ENCODE measurements around the gene CPVL.

Gene CPVL

DNA sequence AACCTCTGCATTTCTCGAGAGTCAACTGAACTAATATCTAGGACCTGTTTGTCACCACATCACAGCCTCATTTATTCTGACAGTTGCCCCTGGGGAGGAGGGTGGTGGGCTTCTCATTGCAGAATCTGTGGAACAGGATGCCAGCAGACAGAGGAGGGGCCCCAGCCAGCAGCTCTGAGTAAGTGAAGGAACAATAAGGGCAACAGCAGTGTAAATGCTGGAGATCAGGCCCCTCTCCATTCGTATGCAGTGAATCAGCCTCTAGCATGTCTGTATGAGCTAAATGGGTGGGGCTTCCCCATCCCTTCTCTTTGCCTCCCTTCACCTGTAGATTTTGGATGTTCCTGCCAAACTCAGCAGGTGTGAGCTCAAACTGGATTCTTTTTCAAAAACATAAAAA, 7.7 kb upstream of the CPVL start:
- WGBS, 2 experiments (ENCODE audit: insufficient coverage in 2 of 2) = no CpG with 5 or more reads among the region's 2 CpGs
- Histone ChIP-seq H3K9me3 (ENCODE audit: control insufficient read depth, low read length) (no peaks in the 10 kb centered on the region), H3K36me3 (ENCODE audit: control insufficient read depth, insufficient read depth, low read length) (no peaks in the 10 kb centered on the region), H3K27ac (ENCODE audit: low read depth, low read length, severe bottlenecking) (no peak overlapping the region), H3K4me3 (ENCODE audit: extremely low read depth, insufficient read depth, low read length, poor library complexity, severe bottlenecking) (no peak overlapping the region), H3K4me1 (ENCODE audit: control insufficient read depth, insufficient read depth, low read length, poor library complexity, severe bottlenecking) (peaks cover 5% of the 10 kb centered on the region)

DNA sequence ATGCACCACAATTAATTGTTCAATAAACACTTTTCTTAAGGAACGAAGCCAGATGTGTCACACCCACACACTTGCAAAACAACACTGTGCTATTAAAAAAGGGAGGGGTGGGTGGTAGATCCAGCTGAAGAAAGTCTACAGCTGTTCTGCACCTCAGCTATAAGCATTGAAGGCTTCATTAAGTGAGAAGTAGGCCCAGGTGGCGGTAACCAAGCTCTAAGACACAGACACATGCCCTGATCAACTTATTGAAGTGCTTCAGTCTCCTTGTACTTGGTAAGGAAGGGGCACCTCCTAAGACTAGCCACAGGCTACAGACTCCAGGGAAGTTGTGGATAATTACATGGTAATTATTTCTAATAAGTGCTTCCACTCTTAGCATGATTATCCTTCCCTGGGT, 4.5 kb upstream of the CPVL start:
- Histone ChIP-seq H3K27ac (ENCODE audit: low read depth, low read length, severe bottlenecking) (no peak overlapping the region), H3K4me3 (ENCODE audit: extremely low read depth, insufficient read depth, low read length, poor library complexity, severe bottlenecking) (no peak overlapping the region), H3K9me3 (ENCODE audit: control insufficient read depth, low read length) (no peaks in the 10 kb centered on the region), H3K36me3 (ENCODE audit: control insufficient read depth, insufficient read depth, low read length) (no peaks in the 10 kb centered on the region), H3K4me1 (ENCODE audit: control insufficient read depth, insufficient read depth, low read length, poor library complexity, severe bottlenecking) (peaks cover 5% of the 10 kb centered on the region)
- WGBS, 2 experiments (ENCODE audit: insufficient coverage in 2 of 2) = 71% methylated on average over 1 of the region's 2 CpGs; no CpG with 5 or more reads in 1 of the 2 experiments

DNA sequence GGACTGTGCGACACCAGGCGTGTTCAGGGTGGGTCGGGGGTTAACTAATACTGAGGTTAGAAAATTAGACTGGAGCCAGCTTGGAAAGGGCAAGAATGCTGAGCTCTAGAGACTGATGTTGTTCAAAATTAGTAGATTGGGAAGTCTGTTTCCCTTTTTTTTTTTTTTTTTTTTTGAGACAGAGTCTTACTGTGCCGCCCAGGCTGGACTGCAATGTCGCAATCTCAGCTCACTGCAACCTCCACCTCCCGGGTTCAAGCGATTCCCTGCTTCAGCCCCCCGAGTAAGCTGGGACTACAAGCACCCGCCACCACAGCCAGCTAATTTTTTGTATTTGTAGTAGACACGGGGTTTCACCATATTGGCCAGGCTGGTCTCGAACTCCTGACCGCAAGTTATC, 2.7 kb upstream of the CPVL start:
- Histone ChIP-seq H3K4me3 (ENCODE audit: extremely low read depth, insufficient read depth, low read length, poor library complexity, severe bottlenecking) (no peak overlapping the region), H3K9me3 (ENCODE audit: control insufficient read depth, low read length) (no peaks in the 10 kb centered on the region), H3K27ac (ENCODE audit: low read depth, low read length, severe bottlenecking) (no peak overlapping the region), H3K36me3 (ENCODE audit: control insufficient read depth, insufficient read depth, low read length) (no peaks in the 10 kb centered on the region), H3K4me1 (ENCODE audit: control insufficient read depth, insufficient read depth, low read length, poor library complexity, severe bottlenecking) (peaks cover 5% of the 10 kb centered on the region)
- WGBS, 2 experiments (ENCODE audit: insufficient coverage in 2 of 2) = 93 to 97% methylated on average over 7 to 11 of the region's 12 CpGs

DNA sequence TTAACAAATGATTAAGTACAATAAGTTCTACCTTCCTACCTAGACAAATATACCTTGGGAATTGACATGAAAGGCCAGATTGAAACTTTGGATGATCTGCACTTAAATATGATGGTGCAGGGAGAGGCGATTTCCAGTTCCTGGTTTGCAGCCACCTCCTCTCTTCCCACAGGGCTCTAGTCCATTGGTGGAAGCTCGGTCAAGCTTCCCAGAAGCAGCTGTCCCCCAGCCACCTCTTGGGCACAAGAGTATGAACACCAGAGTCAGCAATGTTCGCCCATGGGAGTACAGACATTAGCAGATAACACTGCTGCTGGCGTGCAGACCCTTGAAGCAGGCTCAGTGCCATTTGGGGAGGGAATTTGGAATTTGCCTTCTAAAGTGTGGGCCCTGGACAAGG, 1.5 kb upstream of the CPVL start:
- Histone ChIP-seq H3K4me1 (ENCODE audit: control insufficient read depth, insufficient read depth, low read length, poor library complexity, severe bottlenecking) (peaks cover 5% of the 10 kb centered on the region), H3K27ac (ENCODE audit: low read depth, low read length, severe bottlenecking) (no peak overlapping the region), H3K9me3 (ENCODE audit: control insufficient read depth, low read length) (no peaks in the 10 kb centered on the region), H3K4me3 (ENCODE audit: extremely low read depth, insufficient read depth, low read length, poor library complexity, severe bottlenecking) (no peak overlapping the region), H3K36me3 (ENCODE audit: control insufficient read depth, insufficient read depth, low read length) (no peaks in the 10 kb centered on the region)
- WGBS, 2 experiments (ENCODE audit: insufficient coverage in 2 of 2) = 91% methylated on average over 3 to 4 of the region's 4 CpGs

DNA sequence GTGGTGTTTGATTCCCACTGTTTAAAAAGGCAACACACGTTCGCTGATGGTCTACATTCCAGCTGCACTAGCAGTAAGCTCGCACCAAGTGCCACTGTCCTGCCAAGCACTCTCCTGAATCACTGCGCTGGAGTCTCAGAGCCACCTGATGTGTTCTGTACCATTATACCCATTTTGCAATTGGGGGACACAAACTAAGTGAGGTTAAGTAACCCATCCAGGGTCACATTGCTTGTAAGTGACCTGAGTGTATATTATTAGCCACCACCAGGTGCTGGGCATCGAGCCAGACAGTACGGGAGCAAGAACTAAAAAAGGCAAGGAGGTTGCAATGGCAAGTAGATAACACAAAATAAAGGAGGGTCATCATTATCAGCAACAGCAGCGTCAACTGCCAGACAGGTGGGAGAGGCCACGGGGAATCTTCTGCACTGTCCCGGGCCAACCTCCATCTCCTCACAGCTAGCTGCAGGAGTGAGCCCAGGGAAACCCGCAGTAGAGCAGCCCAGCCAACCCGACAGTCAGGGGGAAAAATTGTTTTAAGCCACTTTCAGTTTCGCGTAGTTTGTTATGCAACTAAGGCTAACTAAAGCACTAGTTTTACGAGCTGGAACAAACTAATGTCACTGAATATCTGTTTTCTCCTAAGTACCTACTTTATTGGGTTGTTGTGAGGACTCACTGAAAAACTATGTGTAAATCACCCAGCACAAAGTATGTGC, 712 bp upstream of the CPVL start:
- Histone ChIP-seq H3K4me1 (ENCODE audit: control insufficient read depth, insufficient read depth, low read length, poor library complexity, severe bottlenecking) (peaks cover 5% of the 10 kb centered on the region), H3K4me3 (ENCODE audit: extremely low read depth, insufficient read depth, low read length, poor library complexity, severe bottlenecking) (peak overlapping the region; percentile 57), H3K9me3 (ENCODE audit: control insufficient read depth, low read length) (no peaks in the 10 kb centered on the region), H3K36me3 (ENCODE audit: control insufficient read depth, insufficient read depth, low read length) (no peaks in the 10 kb centered on the region), H3K27ac (ENCODE audit: low read depth, low read length, severe bottlenecking) (no peak overlapping the region)
- WGBS, 2 experiments (ENCODE audit: insufficient coverage in 2 of 2) = 64% methylated on average over 12 to 13 of the region's 14 CpGs

DNA sequence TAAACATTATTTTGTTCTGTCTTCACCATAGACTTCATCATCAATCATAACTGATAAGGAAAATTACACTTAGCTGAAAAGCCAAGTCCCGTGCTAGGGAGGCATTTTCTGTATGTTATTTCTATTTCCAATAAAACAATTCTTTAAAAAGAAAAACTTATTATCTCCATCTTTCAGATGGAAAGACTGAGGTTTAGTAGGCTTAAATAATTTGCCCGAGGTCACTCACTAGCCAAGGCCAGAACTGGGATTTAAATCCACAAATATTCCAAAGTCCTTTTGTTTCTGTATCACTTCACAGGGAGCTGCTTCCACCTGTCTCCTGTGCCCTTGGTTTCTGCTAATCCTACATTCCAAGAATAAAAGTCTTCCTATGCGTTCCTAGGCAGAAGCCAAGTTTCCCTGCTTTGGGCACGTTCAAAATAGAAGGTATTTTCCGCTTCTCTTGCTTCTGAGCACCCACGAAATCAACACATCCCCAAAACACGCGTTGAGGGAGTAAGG, 732 bp downstream of the CPVL start:
- no peak overlapping the region for H3K27ac ChIP-seq (ENCODE audit: low read depth, low read length, severe bottlenecking)
- 0 to 3% methylated on average over 2 to 5 of the region's 8 CpGs for WGBS, 2 experiments (ENCODE audit: insufficient coverage in 2 of 2)
- H3K4me1 ChIP-seq (ENCODE audit: control insufficient read depth, insufficient read depth, low read length, poor library complexity, severe bottlenecking) = peaks cover 8% of the 10 kb centered on the region
- peak overlapping the region; percentile 57 for H3K4me3 ChIP-seq (ENCODE audit: extremely low read depth, insufficient read depth, low read length, poor library complexity, severe bottlenecking)
- H3K9me3 ChIP-seq (ENCODE audit: control insufficient read depth, low read length) = no peaks in the 10 kb centered on the region
- H3K36me3 ChIP-seq (ENCODE audit: control insufficient read depth, insufficient read depth, low read length) = no peaks in the 10 kb centered on the region

DNA sequence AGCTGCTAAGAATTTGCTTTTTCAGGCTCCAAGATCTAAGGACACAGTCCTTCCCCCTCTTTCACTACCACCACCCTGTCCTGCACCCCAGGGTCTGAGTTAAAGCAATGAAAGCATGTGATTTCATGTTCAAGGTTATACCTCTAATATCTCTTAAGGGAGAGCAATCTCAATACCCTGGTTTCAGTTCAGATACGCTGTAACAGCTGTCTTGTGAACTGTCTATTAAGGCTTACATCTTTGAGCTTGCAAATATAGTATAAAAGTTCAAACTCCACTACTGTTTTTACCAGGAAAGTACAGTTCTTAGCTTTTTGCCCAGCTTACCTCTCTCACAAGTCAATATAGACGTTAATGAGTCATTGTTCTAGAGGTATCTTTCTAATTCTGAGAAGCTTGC, 2.6 kb downstream of the CPVL start:
- Histone ChIP-seq H3K27ac (ENCODE audit: low read depth, low read length, severe bottlenecking) (no peak overlapping the region), H3K4me1 (ENCODE audit: control insufficient read depth, insufficient read depth, low read length, poor library complexity, severe bottlenecking) (peaks cover 25% of the 10 kb centered on the region), H3K4me3 (ENCODE audit: extremely low read depth, insufficient read depth, low read length, poor library complexity, severe bottlenecking) (no peak overlapping the region), H3K36me3 (ENCODE audit: control insufficient read depth, insufficient read depth, low read length) (no peaks in the 10 kb centered on the region), H3K9me3 (ENCODE audit: control insufficient read depth, low read length) (no peaks in the 10 kb centered on the region)
- 100% methylated on average over 1 of the region's 2 CpGs; no CpG with 5 or more reads in 1 of the 2 experiments for WGBS, 2 experiments (ENCODE audit: insufficient coverage in 2 of 2)

DNA sequence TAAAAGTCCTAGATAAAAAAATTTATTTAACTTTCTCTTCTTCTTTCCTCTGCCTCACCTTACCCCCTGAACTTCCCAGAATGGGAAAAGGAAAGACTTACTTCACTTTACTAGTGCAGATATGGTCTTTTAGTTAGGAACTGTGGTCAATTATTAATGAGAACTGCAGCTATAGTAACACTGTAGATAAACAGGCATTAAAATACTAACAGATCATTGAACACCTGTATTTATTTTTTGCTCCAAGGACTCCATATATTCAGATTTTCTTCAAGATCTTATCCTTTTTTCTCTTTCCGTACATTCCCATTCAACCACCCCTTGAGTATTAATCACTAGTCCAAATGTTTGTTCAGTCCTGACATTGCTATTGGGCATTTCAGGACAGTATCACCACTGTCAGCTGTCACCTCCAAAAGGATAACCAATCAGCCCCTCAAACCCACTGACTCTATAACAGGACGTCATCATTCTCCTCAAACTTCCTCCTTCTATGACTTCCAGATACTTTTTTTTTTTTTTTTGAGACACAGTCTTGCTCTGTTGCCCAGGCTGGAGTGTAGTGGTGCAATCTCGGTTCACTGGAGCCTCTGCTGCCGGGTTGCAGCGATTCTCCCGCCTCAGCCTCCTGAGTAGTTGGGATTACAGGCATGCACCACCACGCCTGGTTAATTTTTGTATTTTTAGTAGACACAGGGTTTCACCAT, 4.2 kb downstream of the CPVL start:
- 90 to 96% methylated on average over 5 to 6 of the region's 7 CpGs for WGBS, 2 experiments (ENCODE audit: insufficient coverage in 2 of 2)
- no peaks in the 10 kb centered on the region for H3K36me3 ChIP-seq (ENCODE audit: control insufficient read depth, insufficient read depth, low read length)
- H3K27ac ChIP-seq (ENCODE audit: low read depth, low read length, severe bottlenecking) = no peak overlapping the region
- peaks cover 22% of the 10 kb centered on the region for H3K4me1 ChIP-seq (ENCODE audit: control insufficient read depth, insufficient read depth, low read length, poor library complexity, severe bottlenecking)
- H3K4me3 ChIP-seq (ENCODE audit: extremely low read depth, insufficient read depth, low read length, poor library complexity, severe bottlenecking) = no peak overlapping the region
- no peaks in the 10 kb centered on the region for H3K9me3 ChIP-seq (ENCODE audit: control insufficient read depth, low read length)

DNA sequence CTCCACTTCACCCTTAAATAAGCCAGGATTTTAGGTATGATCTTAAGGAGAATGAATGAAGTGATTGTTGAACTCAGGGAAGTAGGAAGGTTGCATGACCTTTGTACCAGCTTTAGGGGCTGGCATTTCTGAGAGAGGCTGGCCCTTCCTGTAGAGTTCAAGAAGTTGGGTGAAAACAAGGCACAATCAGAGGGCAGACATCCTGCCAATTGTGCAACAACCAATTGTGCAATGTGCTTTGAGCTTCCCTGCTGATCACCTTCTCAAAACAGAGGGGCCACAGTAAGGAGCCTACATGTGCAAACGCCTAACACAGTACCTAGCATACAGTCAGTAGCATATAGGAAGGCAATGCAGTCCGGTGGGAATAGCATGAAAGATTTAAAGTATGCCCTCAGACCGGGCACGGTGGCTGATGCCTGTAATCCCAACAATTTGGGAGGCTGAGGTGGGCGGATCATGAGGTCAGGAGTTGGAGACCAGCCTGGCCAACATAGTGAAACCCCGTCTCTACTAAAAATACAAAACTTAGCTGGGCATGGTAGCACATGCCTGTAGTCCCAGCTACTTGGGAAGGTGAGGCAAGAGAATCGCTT, 5.4 kb downstream of the CPVL start:
- WGBS, 2 experiments (ENCODE audit: insufficient coverage in 2 of 2) = 90 to 92% methylated on average over 6 to 7 of the region's 7 CpGs
- H3K36me3 ChIP-seq (ENCODE audit: control insufficient read depth, insufficient read depth, low read length) = no peaks in the 10 kb centered on the region
- H3K9me3 ChIP-seq (ENCODE audit: control insufficient read depth, low read length) = no peaks in the 10 kb centered on the region
- no peak overlapping the region for H3K27ac ChIP-seq (ENCODE audit: low read depth, low read length, severe bottlenecking)
- H3K4me1 ChIP-seq (ENCODE audit: control insufficient read depth, insufficient read depth, low read length, poor library complexity, severe bottlenecking) = peaks cover 19% of the 10 kb centered on the region
- H3K4me3 ChIP-seq (ENCODE audit: extremely low read depth, insufficient read depth, low read length, poor library complexity, severe bottlenecking) = no peak overlapping the region

DNA sequence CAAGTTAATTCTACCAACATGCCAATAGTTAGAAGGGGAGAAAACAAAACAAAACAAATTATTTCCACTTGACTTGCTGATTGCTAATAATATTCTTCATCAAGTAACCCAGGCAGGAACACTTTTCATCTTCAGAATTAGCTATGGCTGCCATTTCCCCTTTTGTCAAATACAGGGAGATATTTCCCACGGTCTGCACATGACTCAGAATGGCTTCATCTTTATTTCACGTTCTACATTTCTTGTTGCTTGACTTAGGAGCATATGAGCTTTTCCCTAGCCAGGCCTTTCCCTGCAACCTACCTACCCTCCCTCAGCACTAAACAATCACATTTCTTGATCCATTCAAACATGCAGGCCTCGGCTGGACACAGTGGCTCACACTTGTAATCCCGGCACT, 6.5 kb downstream of the CPVL start:
- Histone ChIP-seq H3K4me1 (ENCODE audit: control insufficient read depth, insufficient read depth, low read length, poor library complexity, severe bottlenecking) (peaks cover 19% of the 10 kb centered on the region), H3K27ac (ENCODE audit: low read depth, low read length, severe bottlenecking) (no peak overlapping the region), H3K4me3 (ENCODE audit: extremely low read depth, insufficient read depth, low read length, poor library complexity, severe bottlenecking) (no peak overlapping the region), H3K36me3 (ENCODE audit: control insufficient read depth, insufficient read depth, low read length) (no peaks in the 10 kb centered on the region), H3K9me3 (ENCODE audit: control insufficient read depth, low read length) (no peaks in the 10 kb centered on the region)
- WGBS, 2 experiments (ENCODE audit: insufficient coverage in 2 of 2) = 90 to 97% methylated on average over 3 to 4 of the region's 4 CpGs

All from mesodermal cell (in vitro differentiated cells).